ENCODE measurements around the gene RNF214.

DNA sequence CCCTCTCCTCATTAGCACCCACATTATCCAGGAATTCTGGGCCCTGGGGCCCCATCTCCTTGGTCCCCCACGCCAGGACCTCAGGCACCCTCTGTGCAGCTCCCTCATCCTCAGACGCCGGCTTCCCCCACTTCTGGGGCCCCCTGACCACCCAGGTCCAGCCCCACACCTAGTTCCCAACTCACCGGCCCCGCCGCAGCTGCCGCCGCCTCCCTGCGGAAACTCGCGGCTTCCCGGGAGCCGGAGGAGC is 704 bp upstream of the RNF214 start, which contains the start of gene PCSK7:
- TF ChIP-seq, protein P1, sequence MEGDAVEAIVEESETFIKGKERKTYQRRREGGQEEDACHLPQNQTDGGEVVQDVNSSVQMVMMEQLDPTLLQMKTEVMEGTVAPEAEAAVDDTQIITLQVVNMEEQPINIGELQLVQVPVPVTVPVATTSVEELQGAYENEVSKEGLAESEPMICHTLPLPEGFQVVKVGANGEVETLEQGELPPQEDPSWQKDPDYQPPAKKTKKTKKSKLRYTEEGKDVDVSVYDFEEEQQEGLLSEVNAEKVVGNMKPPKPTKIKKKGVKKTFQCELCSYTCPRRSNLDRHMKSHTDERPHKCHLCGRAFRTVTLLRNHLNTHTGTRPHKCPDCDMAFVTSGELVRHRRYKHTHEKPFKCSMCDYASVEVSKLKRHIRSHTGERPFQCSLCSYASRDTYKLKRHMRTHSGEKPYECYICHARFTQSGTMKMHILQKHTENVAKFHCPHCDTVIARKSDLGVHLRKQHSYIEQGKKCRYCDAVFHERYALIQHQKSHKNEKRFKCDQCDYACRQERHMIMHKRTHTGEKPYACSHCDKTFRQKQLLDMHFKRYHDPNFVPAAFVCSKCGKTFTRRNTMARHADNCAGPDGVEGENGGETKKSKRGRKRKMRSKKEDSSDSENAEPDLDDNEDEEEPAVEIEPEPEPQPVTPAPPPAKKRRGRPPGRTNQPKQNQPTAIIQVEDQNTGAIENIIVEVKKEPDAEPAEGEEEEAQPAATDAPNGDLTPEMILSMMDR (IDR thresholded peaks at IDR 0.05 in 2 of 3, conservative IDR thresholded peaks at IDR 0.05 in 1 of 3; ENCODE audit: control insufficient read depth in 2 of 3, extremely low read depth in 1 of 3, insufficient read depth in 1 of 3, low read depth in 3 of 3, low read length in 3 of 3): no peak
- no peak for TF ChIP-seq GATAD2B (conservative IDR thresholded peaks at IDR 0.05; ENCODE audit: low read depth)
